CD4-positive, alpha-beta T cell treated with Interleukin-12 subunit alpha and Interleukin-12 subunit beta, for 1 hour (primary cell): Measurements from ENCODE around the gene ZBTB7C.

Experiments
- DNase-seq: peaks from one replicate; pipeline ENCODE4 v3.0.0-alpha.2; 2020

The ZBTB7C gene

DNA sequence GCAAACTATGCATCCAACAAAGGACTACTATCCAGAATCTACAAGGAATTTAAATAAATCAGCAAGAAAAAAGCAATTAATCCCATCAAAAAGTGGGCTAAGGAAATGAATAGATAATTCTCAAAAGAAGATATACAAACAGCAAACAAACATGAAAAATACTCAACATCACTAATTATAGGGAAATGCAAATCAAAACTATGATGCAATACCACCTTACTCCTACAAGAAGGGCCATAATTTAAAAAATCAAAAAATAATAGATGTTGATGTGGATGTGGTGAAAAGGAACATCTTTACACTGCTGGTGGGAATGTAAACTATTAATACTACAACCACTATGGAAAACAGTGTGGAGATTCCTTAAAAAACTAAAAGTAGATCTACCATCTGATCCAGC lies 164.7 kb downstream of the ZBTB7C start:
- no peak for DNase-seq

DNA sequence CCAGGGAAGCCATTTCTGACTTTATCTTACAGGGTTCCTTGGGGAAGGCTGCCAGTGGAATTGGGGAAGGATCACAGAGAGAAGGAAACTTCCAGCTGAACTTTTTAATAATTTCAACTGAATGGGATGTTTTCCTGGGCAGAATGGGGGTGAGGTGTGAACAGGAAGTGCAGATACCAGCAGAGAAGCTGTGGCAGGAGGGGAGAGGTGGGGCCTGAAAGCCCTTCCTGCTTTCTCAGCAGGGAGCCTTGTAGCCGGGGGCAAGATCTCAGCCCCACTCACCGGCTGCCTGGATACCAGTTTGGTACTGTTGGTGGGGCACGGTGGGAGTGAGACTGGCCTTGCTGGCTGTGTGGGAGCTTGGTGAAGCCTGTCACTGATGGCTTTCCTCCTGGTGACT lies 170.5 kb downstream of the ZBTB7C start:
- DNase-seq: no peak

DNA sequence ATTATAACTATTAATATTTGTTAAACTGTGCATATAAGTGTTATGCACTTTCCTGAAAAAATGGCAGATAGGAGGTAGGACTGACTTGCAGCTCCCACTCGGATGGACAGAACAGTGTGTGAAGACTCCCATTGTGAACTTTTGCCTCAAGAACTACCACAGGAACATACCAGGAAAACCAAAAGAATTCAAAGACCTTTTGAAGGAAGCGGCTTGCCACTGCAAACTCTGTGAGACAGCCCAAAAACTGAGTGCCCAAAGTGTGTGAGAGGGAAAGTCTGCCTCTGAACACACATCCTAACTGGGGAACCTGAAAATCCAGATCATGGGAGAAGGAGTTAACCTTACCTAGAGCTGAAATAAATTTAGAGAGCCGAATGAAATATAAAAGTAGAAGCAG lies 171.0 kb downstream of the ZBTB7C start:
- no peak for DNase-seq

DNA sequence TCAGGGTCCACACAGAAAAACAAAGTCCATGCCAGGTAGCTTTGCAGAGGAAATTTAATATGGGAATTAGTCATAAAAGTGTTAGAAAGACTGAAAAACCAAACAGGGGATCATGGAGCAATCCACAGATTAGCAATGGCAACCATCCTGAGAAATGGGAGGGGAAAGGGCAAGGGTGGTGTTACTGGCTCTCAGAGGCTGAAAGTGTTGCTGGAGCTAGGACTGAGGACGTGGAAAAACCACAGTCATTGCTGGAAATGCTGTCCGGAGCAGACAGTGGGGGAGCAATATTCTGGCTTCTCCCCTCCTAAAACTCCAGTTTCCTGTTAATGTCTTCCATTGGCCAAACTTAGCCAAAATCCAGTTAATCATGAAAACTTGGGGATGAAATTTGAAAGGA lies 172.4 kb downstream of the ZBTB7C start:
- DNase-seq: no peak

DNA sequence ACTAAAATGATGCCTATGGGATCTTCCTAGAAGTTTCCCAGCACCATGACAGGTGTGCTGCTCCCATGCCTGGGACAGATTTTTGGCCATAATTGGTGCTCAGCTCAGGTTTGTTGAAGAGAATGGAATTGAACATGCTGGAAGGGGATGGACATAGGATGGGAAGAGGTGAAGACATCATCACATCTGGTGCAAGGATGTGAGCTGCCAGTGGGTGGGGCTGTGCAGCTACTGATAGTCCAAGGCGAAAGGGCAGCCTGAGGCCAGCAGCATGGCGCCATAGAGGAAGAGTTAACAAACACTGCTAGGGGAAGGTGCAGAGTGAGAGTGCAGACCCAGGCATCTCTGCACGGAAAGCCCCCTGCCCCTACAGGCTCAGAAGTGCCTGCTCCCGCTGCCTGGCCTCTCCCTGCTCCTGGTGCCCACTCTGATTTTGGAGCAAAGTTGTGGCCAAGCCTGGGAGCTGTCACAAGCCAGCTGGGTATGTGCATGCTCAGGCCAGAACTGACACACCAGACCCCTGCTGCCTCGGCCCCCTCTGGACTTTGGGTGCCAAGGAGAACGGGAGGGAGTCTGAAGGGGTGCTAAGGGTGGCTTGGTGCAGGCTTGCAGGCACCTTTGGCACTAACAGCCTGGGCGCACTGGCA lies 178.6 kb downstream of the ZBTB7C start:
- peak; percentile 8 for DNase-seq

DNA sequence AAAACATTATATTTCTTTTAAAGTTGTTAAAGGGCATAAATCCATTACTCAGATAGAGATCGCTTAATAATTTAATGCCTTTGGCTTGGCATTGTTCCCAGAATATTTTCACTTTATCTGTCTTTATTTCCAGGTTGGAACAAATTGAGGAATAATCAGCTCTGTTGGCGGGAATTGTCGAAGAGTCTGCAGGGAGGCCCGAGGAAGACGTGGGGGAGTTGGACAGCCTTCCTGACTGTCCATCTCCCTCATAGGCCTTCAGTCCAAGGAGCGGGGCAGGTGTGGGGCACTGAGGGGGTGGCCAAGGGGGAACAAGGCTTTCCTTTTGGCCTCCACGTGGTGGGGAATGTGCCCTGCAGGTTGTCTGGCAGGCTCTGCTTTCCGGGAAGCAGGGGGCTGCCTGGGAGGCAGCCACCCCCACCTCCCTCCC lies 179.6 kb downstream of the ZBTB7C start:
- no peak for DNase-seq

DNA sequence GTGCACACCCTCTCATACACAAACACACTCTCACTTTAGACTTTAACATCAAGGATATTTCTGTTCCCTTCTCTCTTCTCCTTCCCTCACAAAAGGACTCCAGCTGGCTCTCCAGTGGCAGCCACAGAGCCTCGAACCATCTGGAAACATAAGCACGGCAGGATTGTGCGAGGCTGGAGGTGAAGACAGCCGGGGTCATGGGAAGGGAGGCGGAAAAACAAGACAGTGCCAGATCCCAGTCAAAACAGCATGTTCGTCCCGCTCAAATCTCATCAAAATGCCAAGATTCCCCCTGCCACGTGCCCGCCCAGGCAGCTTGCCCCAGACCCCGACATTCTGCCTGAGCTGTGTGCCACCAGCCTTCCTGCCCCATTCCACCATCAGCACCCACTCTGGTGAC lies 180.3 kb downstream of the ZBTB7C start:
- no peak for DNase-seq

DNA sequence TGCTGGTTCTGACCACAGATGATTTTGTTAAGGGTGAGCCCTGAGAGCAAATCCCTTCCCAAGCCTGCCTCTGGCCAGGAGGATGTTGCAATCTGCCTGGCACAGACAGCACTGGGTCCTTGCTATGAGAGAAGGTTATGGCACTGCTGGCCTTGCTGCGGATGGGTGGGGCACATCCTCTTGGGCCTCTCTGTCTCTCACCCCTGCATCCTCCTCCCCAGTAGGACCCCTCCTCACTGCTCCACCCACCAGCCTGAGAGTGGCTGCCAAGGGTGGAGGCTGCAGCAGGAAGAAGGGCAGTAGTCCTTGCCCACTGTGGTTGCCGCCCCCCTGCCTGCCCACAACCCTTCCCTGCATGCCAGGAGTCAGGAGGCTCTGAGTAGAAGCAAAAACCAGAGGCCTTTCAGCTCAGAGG lies 180.9 kb downstream of the ZBTB7C start:
- DNase-seq: no peak

DNA sequence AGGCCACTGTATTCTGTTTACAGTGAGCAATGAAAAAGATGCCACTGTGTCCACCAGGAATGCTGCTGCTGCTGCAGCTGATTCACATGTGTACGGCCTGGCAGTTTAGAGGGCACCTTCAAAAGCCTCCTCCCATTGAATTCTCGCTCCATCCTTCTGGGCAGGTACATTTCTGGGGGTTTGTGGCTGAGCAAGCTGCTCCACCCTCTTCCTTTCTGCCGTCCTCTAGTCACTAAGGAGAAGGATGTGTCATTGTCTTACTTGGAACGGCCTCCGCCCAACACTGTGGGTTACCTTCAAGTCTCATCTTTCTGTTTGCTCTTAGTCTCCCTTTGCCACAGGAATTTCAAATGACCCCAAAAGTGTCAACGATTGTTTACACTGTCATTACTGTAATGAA lies 182.0 kb downstream of the ZBTB7C start:
- DNase-seq: peak; percentile 6

DNA sequence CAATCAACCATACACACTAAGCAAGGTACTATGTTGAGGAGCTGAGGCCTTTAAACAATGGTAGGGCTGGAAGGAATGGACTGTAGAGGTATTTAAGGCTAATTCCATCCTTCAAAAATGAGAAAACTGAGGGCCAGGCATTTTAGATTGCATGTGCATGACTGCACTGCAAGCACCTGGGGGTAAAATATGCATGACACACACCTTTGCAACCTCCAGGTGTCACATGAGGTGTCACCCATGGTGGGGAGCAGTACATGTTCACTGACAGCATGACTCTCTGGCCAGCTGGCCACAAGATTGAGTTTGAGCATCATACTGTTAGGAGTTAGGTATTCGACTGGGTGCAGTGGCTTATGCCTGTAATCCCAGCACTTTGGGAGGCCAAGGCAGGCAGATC lies 182.8 kb downstream of the ZBTB7C start:
- DNase-seq: no peak

DNA sequence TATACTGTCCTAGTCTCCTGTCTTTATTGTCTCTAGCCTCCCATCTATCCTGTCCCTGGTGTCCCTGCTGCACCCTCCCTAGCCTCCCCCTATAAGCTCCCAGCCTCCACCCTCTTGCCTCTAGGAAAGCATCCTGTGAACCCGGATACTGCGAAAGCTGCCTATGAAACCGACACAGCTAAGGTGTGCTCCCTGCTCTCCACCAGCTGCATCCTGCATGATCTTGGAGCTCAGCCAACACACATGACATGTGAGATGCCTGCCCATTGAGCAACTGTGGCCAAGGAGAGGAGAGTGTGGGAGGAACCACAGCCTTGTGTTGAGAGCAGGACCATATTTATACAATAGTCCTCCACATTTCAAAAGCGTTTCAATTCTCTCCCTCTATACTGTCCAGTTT lies 187.1 kb downstream of the ZBTB7C start:
- DNase-seq: peak; percentile 8

DNA sequence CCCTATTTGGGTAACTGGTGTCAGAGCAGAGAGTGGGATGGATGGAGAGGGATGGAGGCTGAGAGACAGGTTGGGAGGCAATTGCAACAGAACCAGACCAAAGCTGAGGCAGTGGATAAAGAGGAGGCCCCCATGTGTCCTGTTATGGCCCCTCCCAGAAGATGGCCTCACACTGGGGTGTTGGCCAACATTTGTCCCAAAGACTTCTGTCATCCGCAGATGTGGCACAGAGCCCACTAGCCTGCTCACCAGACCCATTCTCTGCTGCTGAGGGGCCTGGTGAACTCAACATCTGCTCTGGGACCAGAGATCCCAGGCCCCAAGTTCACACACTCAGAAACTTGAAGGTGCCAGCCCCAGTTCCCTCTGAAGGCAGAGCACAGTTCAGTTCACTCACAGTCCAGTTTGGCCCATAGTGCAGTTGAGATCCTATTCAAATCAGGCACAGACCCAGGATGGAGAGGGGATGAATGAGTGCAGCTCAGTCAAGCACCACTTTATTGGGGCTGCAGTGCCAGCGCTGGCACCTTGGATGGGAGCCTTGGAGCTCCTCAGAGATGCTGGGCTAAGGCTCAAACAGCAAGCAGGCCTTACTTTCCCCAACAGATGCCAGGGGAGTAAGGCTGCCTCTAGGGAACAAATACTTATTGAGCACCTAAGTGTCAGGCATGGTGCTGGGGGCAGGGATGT lies 189.2 kb downstream of the ZBTB7C start:
- no peak for DNase-seq

DNA sequence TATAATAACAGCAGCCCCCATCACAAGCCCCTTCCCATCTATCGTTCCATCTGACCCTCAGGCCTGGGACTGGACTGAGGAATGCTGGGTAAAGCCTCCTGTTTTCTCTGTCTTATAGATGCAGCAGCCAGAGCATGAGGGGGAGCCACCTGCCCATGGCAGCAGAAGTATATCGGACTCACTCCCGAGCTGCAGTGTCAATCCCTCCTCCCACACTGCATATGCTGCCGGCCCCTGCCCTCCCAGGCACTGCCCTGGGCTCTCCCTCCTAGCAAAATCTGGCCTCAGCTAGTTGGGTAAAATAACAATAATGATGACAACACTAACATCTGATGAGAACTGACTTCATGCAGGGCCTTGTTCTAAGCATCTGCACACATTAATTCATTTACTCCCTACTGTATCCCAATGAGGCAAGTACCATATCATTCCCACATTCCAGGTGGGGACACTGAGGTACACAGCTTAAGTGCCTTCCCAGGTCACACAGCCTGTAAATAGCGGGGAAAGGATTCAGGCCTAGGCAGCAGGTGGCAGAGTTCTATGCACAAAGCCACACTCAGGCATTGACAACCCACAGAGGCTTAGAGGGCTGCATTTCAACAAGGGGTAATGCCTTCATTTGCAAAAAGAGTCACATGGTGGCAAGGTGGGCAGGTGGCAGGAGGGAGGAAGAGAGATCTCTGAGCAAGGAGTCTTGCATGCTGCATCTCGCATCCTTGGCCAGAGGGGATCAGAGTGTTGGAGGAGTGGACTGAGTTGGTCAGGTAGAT lies 190.0 kb downstream of the ZBTB7C start:
- DNase-seq: no peak

DNA sequence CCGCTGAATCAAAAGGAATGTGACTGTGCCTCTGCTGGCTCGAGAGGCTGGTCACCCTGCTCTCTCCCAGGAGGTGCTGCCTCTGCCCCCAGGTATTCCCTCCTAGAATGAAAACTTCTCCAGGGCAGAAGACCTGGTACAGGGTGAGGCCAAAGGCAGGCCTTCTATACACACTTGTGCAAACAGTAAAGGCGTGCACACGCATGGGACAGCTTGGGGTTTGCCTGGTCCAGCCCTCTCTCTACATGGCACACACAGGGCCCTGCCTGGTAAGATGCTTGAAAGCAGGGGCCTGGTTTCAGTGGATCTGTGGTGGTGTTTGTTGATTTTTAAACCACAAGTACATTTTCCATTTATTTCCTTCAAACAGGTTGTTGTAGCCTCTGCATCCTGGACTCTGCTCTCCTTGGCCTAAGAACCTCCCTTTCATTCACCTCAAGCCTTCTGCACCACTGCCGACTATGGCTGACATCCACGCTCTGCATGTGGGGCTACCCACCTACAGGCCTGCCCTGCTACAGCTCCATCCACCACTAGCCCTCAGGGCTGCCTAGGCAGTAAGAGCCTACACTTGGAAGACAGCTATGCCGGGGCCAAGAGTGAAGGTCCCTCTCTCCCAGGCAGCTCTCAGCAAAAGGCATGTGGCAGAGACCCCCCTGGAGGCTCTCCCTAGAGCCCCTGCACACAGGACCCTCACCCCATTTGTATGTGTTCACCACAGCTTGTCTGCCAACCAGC lies 190.7 kb downstream of the ZBTB7C start:
- DNase-seq: no peak

DNA sequence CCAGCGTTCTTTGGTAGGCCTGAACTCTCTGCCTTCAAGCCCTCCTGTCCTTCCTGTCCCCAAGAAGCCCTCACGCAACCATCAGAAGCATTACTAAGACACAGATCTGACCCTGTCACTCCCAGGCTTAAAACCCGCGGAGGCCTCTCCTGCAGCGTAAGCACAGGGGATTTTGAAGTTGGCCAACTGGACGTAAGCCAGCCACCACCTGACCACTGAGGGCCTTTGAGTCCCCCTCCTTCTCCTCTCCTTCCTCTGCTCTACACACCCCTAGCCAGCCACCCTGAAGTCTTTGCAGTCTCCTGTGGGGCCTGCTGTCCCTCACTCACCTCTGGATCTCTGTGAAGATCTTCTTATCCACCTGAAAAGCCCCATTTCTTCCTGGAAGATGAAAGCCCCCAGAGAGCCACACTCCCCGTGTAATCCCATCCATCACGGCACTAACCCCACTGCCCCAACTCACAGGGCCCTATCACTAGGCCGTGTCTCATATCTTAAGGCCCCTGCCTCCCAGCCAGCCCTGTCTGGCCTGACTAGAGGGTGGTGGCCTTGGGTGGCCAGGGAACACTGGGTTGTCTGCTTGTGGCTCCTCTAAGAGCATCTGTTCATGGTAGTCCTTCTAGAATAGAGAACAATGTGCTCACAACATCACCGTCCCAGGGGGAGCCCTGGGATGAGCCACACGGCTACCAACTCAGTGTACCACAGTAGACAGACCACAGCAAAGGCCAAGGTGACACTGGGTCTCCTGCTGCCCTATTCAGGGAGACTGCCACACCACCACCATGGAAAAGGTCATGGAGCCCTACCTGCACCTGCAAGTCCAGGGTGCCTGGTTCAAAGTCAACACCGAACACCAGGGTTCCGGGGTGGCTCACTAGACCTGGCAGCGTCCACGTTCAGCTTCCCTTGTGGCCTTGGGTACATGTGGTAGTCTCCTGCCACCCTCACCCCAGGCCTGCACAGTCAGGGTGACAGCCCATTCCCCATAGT lies 191.6 kb downstream of the ZBTB7C start:
- DNase-seq: no peak

DNA sequence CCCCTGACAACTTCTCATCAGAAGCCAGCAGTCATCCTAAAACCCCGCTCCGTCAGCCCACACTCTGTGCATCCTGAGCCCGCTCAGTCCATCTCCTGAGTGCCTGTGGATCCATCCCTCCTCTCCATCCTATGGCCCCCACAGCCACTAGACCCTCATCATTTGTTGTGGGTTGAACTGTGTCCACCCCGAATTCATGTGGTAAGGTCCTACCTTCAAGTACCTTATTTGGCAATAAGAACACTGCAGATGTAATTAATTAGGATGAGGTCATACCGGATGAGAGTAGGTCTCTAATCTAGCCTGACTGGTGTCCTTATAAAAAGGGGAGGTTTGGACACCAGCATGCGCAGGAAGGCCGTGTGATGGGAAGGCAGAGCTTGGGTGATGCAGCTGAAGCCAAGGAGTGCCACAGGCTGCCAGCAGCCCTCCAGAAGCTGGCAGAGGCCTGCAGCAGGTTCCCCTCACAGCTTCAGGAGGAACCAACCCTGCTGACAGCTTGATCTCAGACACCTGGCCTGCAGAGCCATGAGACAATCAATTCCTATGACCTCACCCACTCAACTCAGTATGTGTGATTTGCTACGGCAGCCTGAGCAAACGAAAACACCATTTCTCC lies 192.4 kb downstream of the ZBTB7C start:
- no peak for DNase-seq

DNA sequence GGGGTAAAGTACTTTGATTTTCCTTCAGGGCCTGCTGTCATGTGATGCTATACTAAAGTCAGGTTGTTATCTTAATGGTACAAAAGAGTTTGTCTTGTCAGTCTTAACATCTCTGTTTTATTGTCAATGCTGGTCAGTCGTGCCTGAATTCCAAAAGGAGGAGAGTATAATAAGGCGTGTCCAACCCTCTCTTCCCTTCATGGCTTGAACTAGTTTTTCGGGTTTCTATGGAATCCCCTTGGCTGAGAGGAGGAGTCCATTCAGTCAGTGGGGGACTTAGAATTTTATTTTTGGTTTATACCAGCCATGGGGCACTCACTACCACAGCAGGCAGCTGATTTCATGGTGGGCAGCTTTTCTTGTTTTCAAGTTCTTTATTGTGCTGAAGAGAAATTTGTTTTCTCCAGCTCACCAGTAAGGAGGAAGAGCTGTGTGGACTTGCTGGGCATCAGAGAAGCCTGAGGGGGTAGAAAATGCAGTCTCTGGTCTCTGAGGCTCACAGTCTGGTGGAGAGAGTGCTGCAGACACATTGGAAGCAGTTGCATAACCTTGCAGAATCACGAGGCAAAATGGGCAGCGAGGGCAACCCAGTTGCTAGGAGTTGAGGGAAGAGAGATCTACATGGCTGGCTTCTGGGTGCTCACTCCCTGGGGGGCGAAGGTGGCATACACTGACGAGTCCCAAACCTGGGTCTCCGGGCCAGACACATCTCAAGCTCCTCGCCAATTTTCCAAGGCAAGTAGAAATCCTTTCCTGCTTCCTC lies 193.1 kb downstream of the ZBTB7C start:
- DNase-seq: no peak

DNA sequence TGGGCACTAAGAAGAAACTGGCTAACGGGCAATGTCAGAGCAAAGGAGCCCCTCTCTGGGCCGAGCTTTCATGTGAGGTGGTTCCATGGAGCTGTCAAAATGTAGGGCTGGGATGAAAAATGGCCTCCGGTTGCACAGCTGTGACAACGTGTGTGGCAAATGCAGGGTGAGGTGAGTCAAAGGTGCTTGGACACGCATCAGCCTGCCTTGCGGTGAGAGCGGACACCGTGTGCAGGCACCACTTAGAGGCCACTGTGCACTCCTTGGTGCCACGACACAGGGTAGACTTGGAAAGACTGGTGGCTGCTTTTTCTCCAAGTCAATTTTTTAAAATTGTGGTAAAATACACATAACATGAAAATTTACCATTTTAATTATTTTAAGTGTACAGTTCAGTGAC lies 195.4 kb downstream of the ZBTB7C start:
- no peak for DNase-seq

DNA sequence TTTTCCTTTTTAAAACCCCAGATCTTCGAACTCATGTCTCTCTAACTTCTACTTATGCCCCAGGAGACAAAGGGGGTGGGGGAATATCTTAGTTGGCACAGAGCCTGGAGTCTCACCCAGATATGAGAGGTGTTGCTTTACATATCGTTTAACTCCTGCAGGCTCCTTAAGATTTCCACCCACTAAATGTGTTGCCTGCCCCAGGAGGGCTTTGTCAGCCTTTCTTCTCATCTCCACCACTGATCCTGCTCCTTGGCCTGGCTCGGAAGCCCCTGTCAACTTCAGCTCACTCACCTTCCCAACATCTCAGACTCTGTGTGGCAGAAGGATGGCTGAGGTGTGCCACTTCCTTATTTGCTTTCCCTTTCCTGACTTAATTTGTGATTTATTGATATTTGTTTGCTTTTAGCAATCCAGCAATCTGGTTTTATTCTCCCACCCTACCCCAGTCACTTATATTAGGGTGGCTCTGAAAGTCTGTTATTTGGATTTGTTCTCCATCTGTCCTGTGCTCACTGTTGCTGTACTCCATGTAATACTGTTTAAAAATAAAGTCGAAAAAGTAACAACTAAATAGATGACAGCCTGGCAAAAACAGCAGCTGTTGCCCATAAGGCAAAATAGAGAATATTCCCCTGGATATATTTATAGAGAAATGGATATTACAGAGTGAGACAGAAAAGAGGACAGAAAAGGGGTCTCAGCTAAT lies 200.6 kb downstream of the ZBTB7C start:
- no peak for DNase-seq

DNA sequence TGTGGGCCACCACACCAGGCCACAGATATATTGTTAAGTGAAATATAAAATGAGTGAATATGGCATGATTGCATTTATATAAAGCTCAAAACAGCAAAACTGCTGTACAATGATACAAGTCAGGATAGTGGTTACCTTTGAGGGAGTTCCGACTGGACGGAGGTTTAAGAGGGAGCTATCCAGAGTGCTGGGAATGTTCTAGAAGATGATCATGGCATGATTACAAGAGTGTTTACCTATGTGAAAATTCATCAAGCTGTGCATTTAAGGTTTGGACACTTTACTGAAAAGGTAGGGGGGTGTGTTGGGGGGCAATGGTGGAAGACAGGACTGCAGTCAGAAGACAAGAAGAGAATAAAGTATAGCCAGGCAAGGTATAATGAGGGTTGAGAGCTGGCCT lies 201.4 kb downstream of the ZBTB7C start:
- DNase-seq: no peak
